ENCODE results near the gene CEACAM8.

CEACAM8 gene

DNA sequence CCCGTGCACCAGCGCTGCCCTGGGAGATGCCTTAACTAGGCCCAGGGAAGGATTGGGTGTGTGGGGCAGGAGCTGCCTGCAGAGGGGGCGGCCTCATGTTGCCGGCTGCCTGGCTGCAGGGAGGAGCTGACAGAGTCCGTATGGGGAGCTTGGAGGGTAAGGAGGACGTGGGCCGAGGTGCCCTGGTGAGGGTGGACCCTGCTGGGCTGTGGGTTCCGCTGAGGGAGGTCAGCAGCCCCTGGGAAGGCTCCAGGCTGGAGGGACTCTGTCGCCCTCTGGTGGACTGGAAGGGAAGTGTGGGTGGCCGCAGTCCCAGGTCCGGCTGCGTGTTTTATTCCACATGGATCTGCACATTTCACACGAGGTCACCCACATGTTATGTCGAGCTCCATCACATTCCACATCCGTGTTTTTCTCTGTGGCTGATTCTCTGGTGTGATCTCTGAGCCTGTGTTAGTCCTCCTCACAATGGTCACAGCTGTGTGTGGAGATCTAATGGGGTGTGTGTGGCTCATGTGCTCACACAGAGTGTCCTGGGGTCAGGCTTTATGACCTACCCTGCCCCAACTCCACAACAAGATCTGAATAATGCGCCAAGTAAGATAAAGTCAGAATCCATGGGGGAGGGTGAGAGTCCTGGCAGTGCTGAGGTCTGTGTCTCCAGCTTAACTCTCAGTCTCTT lies 1.8 kb upstream of the CEACAM8 start:
- peak; percentile 47 for DNase-seq
- ATAC-seq: peak; percentile 31
- no peaks in the 10 kb centered on the region for H3K36me3 Mint-ChIP-seq (ENCODE audit: low read depth)
- no peaks in the 10 kb centered on the region for H3K4me1 Mint-ChIP-seq
- H3K27me3 Mint-ChIP-seq: peaks cover 18% of the 10 kb centered on the region
- H3K9me3 Mint-ChIP-seq: no peaks in the 10 kb centered on the region
- no peak overlapping the region for H3K27ac Mint-ChIP-seq
- no peak overlapping the region for H3K4me3 Mint-ChIP-seq

DNA sequence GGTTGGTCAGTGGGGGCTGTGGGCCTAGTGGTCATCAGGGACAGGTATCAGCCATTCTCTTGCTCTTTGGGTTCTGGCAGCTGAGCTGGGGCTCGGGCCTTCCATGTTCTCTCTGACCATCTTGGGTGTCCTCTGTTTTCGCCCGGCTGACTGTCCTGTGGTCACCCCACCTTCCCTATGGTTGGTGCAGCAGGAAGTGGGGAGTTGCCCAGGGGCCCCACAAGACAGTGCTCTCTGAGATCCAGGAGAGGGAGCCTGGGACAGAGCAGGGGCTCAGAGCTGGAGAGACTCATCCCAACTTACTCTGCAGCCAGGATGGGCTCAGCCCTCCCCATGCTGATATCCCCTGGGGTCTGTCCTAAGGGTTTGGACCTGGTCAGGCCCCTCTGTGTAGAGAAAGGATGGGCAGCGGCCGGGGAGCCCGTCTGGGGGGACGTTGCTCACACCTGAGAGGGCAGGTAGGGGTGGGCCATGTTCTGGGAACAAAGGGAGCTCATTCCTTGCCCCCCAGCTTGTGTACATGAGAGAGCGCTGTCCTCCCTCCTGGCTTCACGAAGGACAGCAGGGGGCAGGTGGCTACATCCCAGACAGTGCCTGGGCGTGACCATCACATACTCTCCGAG lies 937 bp upstream of the CEACAM8 start:
- H3K27me3 Mint-ChIP-seq: peaks cover 18% of the 10 kb centered on the region
- no peak overlapping the region for H3K4me3 Mint-ChIP-seq
- ATAC-seq (no peak), DNase-seq (no peak)
- H3K27ac Mint-ChIP-seq: no peak overlapping the region
- H3K4me1 Mint-ChIP-seq: no peaks in the 10 kb centered on the region
- H3K9me3 Mint-ChIP-seq: no peaks in the 10 kb centered on the region
- H3K36me3 Mint-ChIP-seq (ENCODE audit: low read depth): no peaks in the 10 kb centered on the region

- Mint-ChIP-seq H3K27ac (no peak overlapping the region), H3K27me3 (peaks cover 3% of the 10 kb centered on the region), H3K4me3 (no peak overlapping the region), H3K4me1 (no peaks in the 10 kb centered on the region), H3K9me3 (no peaks in the 10 kb centered on the region), H3K36me3 (ENCODE audit: low read depth) (no peaks in the 10 kb centered on the region)
- no peak for DNase-seq
- no peak for ATAC-seq
Measured at GRCh38 chr19:42589792-42590191, 4.9 kb downstream of the CEACAM8 start.

- no peak overlapping the region for H3K27ac Mint-ChIP-seq
- H3K4me1 Mint-ChIP-seq: no peaks in the 10 kb centered on the region
- H3K27me3 Mint-ChIP-seq: peaks cover 5% of the 10 kb centered on the region
- H3K4me3 Mint-ChIP-seq: no peak overlapping the region
- no peaks in the 10 kb centered on the region for H3K9me3 Mint-ChIP-seq
- ATAC-seq: no peak
- no peak for DNase-seq
- no peaks in the 10 kb centered on the region for H3K36me3 Mint-ChIP-seq (ENCODE audit: low read depth)
Measured at GRCh38 chr19:42584466-42584865, 10.3 kb downstream of the CEACAM8 start.

DNA sequence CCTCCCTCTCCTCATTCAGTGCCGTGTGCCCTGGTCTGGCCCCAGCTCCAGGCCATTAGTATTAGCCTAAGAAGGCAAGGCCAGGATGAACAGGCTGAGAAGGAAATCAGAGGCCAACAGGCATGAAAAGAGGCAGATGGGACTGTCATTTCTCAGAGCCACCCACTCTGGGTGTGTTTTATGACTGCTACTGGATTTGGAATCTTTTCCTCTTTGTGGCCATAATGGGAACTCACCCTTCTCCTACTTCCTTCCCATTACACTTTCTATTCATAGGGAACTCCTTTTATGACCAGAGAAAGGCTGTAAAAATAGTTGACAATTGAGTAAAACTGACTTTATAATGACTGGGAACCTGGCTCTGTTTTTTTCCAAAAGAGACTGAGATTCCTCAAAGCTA lies 17.7 kb downstream of the CEACAM8 start:
- DNase-seq: no peak
- no peak overlapping the region for H3K27ac Mint-ChIP-seq
- H3K4me3 Mint-ChIP-seq: no peak overlapping the region
- peaks cover 5% of the 10 kb centered on the region for H3K4me1 Mint-ChIP-seq
- peaks cover 11% of the 10 kb centered on the region for H3K27me3 Mint-ChIP-seq
- no peaks in the 10 kb centered on the region for H3K36me3 Mint-ChIP-seq (ENCODE audit: low read depth)
- no peak for ATAC-seq
- H3K9me3 Mint-ChIP-seq: no peaks in the 10 kb centered on the region

- Mint-ChIP-seq H3K27ac (no peak overlapping the region), H3K9me3 (no peaks in the 10 kb centered on the region), H3K4me1 (peaks cover 5% of the 10 kb centered on the region), H3K27me3 (peaks cover 11% of the 10 kb centered on the region), H3K4me3 (no peak overlapping the region), H3K36me3 (ENCODE audit: low read depth) (no peaks in the 10 kb centered on the region)
- no peak for ATAC-seq
- DNase-seq: no peak
Measured at GRCh38 chr19:42576241-42576640, 18.5 kb downstream of the CEACAM8 start.

- DNase-seq (no peak), ATAC-seq (no peak)
- Mint-ChIP-seq H3K4me1 (peaks cover 5% of the 10 kb centered on the region), H3K27ac (no peak overlapping the region), H3K4me3 (no peak overlapping the region), H3K9me3 (no peaks in the 10 kb centered on the region), H3K36me3 (ENCODE audit: low read depth) (no peaks in the 10 kb centered on the region), H3K27me3 (peaks cover 8% of the 10 kb centered on the region)
Measured at GRCh38 chr19:42573642-42574041, 21.1 kb downstream of the CEACAM8 start.

GRCh38 chr19:42571116-42571515 lies 23.6 kb downstream of the CEACAM8 start:
- no peak overlapping the region for H3K4me3 Mint-ChIP-seq
- peaks cover 10% of the 10 kb centered on the region for H3K4me1 Mint-ChIP-seq

DNA sequence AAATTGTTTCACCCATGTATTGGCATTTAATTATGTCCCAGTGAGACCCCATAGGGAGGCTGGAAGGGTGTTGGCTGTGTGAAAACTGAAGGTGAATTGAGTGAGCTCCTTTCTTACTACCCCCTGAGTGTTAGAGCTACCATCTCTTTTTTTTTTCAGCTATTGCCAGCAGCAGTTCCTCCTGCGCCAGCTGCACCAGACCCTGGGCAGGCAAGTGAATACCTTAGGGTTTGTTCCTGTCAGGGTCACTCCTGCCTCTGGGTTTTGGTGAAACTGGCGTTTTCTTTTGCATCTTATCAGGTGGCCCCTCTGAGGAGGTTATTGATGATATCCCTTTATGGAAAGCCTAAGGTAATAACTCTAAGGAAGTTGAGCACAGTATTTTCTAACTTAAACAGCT lies 25.5 kb downstream of the CEACAM8 start:
- Mint-ChIP-seq H3K36me3 (ENCODE audit: low read depth) (no peaks in the 10 kb centered on the region), H3K4me1 (peaks cover 7% of the 10 kb centered on the region), H3K27ac (no peak overlapping the region), H3K27me3 (peaks cover 6% of the 10 kb centered on the region), H3K9me3 (no peaks in the 10 kb centered on the region), H3K4me3 (no peak overlapping the region)
- ATAC-seq: no peak
- DNase-seq: no peak

More at GRCh38 chr19:42571116-42571515, 23.6 kb downstream of the CEACAM8 start:
- no peak for DNase-seq
- Mint-ChIP-seq H3K9me3 (no peaks in the 10 kb centered on the region), H3K27ac (no peak overlapping the region), H3K27me3 (peaks cover 8% of the 10 kb centered on the region), H3K36me3 (ENCODE audit: low read depth) (no peaks in the 10 kb centered on the region)
- no peak for ATAC-seq

DNA sequence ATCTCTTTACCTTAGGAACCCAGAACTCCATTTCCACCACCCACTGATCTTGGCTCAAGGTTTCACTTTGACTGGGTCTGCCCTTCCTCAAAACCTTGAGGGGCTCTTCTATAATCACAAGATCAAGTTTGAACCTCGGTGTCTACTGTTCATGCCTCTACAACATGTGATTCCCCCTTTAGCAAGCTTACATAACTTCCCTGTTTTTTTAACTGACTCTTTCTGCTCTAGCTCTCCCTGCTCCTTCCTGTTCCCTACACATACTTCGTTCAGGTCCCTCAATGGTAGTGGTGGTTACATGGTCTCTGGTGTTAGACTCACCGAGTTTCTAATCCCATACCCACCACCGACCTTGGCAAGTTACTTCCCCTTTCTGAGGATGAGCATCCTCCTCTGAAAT lies 26.7 kb downstream of the CEACAM8 start:
- H3K4me1 Mint-ChIP-seq: peaks cover 9% of the 10 kb centered on the region
- H3K4me3 Mint-ChIP-seq: no peak overlapping the region
- H3K27me3 Mint-ChIP-seq: peaks cover 6% of the 10 kb centered on the region
- H3K36me3 Mint-ChIP-seq (ENCODE audit: low read depth): no peaks in the 10 kb centered on the region
- H3K27ac Mint-ChIP-seq: no peak overlapping the region
- ATAC-seq: no peak
- no peak for DNase-seq
- H3K9me3 Mint-ChIP-seq: no peaks in the 10 kb centered on the region

GRCh38 chr19:42567567-42567966 lies 27.2 kb downstream of the CEACAM8 start:
- ATAC-seq (no peak), DNase-seq (no peak)
- Mint-ChIP-seq H3K4me1 (peaks cover 9% of the 10 kb centered on the region), H3K9me3 (no peaks in the 10 kb centered on the region), H3K4me3 (no peak overlapping the region), H3K36me3 (ENCODE audit: low read depth) (no peaks in the 10 kb centered on the region), H3K27ac (no peak overlapping the region), H3K27me3 (peaks cover 4% of the 10 kb centered on the region)

GRCh38 chr19:42563352-42564210 lies 31.1 kb downstream of the CEACAM8 start:
- H3K9me3 Mint-ChIP-seq: no peaks in the 10 kb centered on the region
- DNase-seq: peak; percentile 16

GRCh38 chr19:42561512-42561911 lies 33.2 kb downstream of the CEACAM8 start:
- H3K4me3 Mint-ChIP-seq: no peak overlapping the region
- H3K4me1 Mint-ChIP-seq: peaks cover 2% of the 10 kb centered on the region
- H3K27me3 Mint-ChIP-seq: peaks cover 21% of the 10 kb centered on the region
- no peak overlapping the region for H3K27ac Mint-ChIP-seq
- H3K9me3 Mint-ChIP-seq: no peaks in the 10 kb centered on the region
- DNase-seq (no peak), ATAC-seq (no peak)
- peaks cover 1% of the 10 kb centered on the region for H3K36me3 Mint-ChIP-seq (ENCODE audit: low read depth)

More at GRCh38 chr19:42563352-42564210, 31.1 kb downstream of the CEACAM8 start:
- H3K4me1 Mint-ChIP-seq: peaks cover 9% of the 10 kb centered on the region
- no peaks in the 10 kb centered on the region for H3K36me3 Mint-ChIP-seq (ENCODE audit: low read depth)
- no peak overlapping the region for H3K27ac Mint-ChIP-seq
- peak; percentile 71 for ATAC-seq
- H3K27me3 Mint-ChIP-seq: peaks cover 11% of the 10 kb centered on the region
- H3K4me3 Mint-ChIP-seq: no peak overlapping the region

DNA sequence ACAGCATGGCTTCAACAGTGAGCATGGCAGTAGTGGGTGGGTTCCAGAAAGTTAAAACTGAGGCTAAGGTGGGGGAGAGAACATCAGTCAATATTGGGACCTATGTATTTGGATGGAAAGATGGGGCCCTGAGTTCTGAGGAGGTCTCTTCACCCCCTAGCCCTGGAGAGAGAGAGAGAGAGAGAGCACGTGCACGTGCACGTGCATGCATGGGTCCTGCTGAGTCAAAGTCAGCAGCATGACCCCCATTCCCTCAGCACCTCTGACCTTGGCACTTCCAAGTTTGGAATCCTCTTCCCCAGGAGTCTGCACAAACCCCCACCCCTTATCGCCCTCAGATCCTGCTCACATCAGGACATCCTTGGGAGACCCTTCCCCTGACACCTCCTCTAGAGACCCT lies 34.0 kb downstream of the CEACAM8 start:
- no peak for DNase-seq
- H3K9me3 Mint-ChIP-seq: no peaks in the 10 kb centered on the region
- H3K36me3 Mint-ChIP-seq (ENCODE audit: low read depth): peaks cover 1% of the 10 kb centered on the region
- H3K27ac Mint-ChIP-seq: no peak overlapping the region
- no peak for ATAC-seq
- peaks cover 4% of the 10 kb centered on the region for H3K4me1 Mint-ChIP-seq
- peaks cover 27% of the 10 kb centered on the region for H3K27me3 Mint-ChIP-seq
- H3K4me3 Mint-ChIP-seq: no peak overlapping the region

Measured in activated naive CD8-positive, alpha-beta T cell treated with anti-CD3 and anti-CD28 coated beads, Interleukin-2, amount 50 U/mL, for 24 hours (primary cell).